Vagina (tissue), 2 donors: ENCODE results near the gene RGS6. TPM values are rescaled to one million over a fixed set of nuclear protein-coding genes. Genes with fewer than 3 reads are reported as not detected.

Source experiments
- DNase-seq, 2 donors: peaks; one replicate each; pipeline ENCODE4 v3.0.0-alpha.2; 2017; ENCODE audit errors: extremely low spot score in 2 of 2
- H3K27ac ChIP-seq: fragments of 200-600 bp; sonication (generic); one replicate; pipeline ENCODE4 v1.5.1; 2019
- H3K27me3 ChIP-seq: fragments of 200-600 bp; sonication (generic); one replicate; pipeline ENCODE4 v1.5.1; 2019
- H3K36me3 ChIP-seq, 2 donors: fragments of 200-600 bp; sonication (generic); one replicate each; pipeline ENCODE4 v1.5.1; 2017 to 2019
- H3K4me1 ChIP-seq: fragments of 200-600 bp; sonication (generic); one replicate; pipeline ENCODE4 v1.5.1; 2019
- H3K4me3 ChIP-seq, 2 donors: fragments of 200-600 bp; sonication (generic); 1 replicate in 1 of 2; 2 replicates in 1 of 2; pipeline ENCODE4 v1.5.1; 2016 to 2019
- H3K9me3 ChIP-seq: fragments of 200-600 bp; sonication (generic); one replicate; pipeline ENCODE4 v1.5.1; 2019
- POLR2A ChIP-seq, 2 donors: fragments of 450-650 bp; IDR thresholded peaks; one replicate each; pipeline ENCODE4 v1.6.1; 2017; ENCODE audit warnings: antibody characterized with exemption in 2 of 2, mild to moderate bottlenecking in 2 of 2, moderate library complexity in 2 of 2
- POLR2AphosphoS5 ChIP-seq, 2 donors: sonication (generic); formaldehyde crosslinking; IDR thresholded peaks; one replicate each; pipeline ENCODE4 v1.9.0; 2017; ENCODE audit warnings: antibody characterized with exemption in 2 of 2, mild to moderate bottlenecking in 2 of 2, low read depth in 1 of 2; ENCODE audit not compliant: insufficient read depth in 1 of 2
- intact Hi-C: fragments of 100-400 bp; cut with DNase I; formaldehyde crosslinking; loops from one replicate; pipeline ENCODE4 v1.15.1; 2023
- total RNA-seq: library from RNA; depleted of rRNA; stranded (reverse); fragments of >200 nt; gene quantifications from one replicate; pipeline ENCODE4 v1.2.3, GENCODE V29; 2016
- TF ChIP-seq, protein P1 (sequence below), 3 experiments: fragments of 450-650 bp in 2 of 3; fragments of 200-600 bp in 1 of 3; sonication (generic) in 1 of 3; IDR thresholded peaks; one replicate each; pipeline ENCODE4 v1.5.1; 2017 to 2019; ENCODE audit warnings: antibody characterized with exemption in 3 of 3, mild to moderate bottlenecking in 2 of 3, moderate library complexity in 2 of 3

RGS6 gene
- total RNA-seq, 1 donor from 2014 or later, result 2.0 TPM

DNA sequence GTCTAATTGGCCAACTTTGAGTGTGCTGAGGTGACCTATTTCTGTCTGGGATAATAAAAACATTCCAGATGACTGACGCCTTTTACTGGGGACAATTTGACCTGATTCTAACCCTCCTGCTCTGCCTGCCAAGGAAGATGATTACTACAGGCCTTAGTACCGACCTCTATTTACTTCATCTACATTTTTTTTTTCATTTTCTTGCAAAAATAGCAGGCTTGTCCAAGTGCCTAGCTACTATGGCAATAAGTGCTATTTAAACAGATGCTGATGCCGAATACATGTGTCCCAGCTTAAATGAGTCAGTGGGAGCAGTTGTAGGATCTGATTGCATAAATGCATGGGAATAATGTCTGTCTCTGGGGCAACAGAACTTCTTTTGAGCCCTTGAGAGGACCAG is 254.3 kb downstream of the RGS6 start:
- H3K36me3 ChIP-seq, result no peaks in the 10 kb centered on the region
- peaks cover 9% of the 10 kb centered on the region for H3K4me1 ChIP-seq
- H3K9me3 ChIP-seq, result no peaks in the 10 kb centered on the region
- intact Hi-C loops, result no loop called here
- no peaks in the 10 kb centered on the region for H3K27me3 ChIP-seq
- TF ChIP-seq, protein P1, sequence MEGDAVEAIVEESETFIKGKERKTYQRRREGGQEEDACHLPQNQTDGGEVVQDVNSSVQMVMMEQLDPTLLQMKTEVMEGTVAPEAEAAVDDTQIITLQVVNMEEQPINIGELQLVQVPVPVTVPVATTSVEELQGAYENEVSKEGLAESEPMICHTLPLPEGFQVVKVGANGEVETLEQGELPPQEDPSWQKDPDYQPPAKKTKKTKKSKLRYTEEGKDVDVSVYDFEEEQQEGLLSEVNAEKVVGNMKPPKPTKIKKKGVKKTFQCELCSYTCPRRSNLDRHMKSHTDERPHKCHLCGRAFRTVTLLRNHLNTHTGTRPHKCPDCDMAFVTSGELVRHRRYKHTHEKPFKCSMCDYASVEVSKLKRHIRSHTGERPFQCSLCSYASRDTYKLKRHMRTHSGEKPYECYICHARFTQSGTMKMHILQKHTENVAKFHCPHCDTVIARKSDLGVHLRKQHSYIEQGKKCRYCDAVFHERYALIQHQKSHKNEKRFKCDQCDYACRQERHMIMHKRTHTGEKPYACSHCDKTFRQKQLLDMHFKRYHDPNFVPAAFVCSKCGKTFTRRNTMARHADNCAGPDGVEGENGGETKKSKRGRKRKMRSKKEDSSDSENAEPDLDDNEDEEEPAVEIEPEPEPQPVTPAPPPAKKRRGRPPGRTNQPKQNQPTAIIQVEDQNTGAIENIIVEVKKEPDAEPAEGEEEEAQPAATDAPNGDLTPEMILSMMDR (IDR thresholded peaks at IDR 0.05), result no peak
- TF ChIP-seq POLR2A (IDR thresholded peaks at IDR 0.05) (no peak), POLR2AphosphoS5 (IDR thresholded peaks at IDR 0.05; ENCODE audit: insufficient read depth in 1 of 2, low read depth in 1 of 2) (peak; percentile 33 to 58)
- DNase-seq, result no peak
- no peak overlapping the region for H3K4me3 ChIP-seq
- H3K27ac ChIP-seq, result peak overlapping the region; percentile 20

DNA sequence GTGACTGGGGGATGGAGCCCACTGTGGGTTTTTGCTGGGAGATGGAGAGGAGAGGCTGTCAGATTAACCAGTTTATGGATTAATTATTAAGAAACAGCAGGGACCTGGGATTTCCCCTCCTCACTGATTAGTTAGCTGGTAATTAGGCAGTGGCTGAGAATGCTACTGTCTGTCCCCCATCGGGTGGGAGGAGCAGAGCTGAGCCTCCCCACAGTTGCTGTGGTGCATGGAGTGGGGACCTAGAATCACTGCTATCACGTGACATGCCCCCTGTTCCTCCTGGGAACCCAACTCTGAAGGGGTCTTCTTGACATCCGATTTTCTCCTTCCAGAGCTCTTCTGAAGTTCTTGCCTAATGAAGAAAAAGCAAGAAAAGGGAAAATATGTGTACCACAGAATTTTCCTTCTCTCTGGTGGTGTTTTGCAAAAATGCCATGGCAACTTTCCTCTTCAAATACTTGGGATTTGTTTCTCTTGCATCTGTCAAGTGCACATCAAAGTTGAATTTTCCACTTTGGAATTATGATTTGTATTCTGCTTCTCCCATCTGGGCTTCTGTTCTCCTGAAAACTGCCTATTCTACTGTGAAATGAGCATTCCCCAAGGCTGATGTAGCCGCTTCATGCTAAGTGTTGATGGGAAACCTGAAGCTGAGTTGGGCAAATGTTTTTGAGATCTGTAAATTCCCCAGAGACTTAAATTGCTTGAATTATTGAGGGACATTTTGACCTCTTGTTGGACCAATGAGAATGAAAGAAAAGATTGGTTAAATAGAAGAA is 264.2 kb downstream of the RGS6 start:
- TF ChIP-seq POLR2AphosphoS5 (IDR thresholded peaks at IDR 0.05; ENCODE audit: insufficient read depth in 1 of 2, low read depth in 1 of 2), result no peak
- TF ChIP-seq POLR2A (IDR thresholded peaks at IDR 0.05), result no peak
- TF ChIP-seq, protein P1 (IDR thresholded peaks at IDR 0.05), result no peak
- no peaks in the 10 kb centered on the region for H3K36me3 ChIP-seq
- no peaks in the 10 kb centered on the region for H3K4me1 ChIP-seq
- no peak for DNase-seq
- intact Hi-C loops, result no loop called here
- H3K4me3 ChIP-seq, result no peak overlapping the region
- H3K9me3 ChIP-seq, result no peaks in the 10 kb centered on the region
- no peaks in the 10 kb centered on the region for H3K27me3 ChIP-seq
- no peak overlapping the region for H3K27ac ChIP-seq

DNA sequence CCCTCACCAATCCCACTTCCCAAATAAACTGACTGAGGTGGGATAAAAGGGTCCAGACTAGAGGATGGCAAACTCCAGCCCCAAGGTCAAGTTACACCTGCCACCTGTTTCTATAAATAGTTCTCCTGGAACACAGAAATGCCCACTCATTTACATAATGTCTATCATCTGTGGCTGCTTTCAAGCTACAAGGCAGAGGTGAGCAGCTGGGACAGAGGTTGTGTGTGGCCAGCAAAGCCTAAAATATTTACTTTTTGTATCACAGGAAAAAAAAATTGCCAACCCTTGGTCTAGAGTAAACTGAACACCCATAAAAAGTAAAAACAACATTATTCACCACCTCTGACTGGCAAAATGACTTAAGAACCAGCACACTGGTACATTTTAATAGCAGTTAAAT is 269.4 kb downstream of the RGS6 start:
- DNase-seq, result no peak
- no peaks in the 10 kb centered on the region for H3K27me3 ChIP-seq
- TF ChIP-seq POLR2AphosphoS5 (IDR thresholded peaks at IDR 0.05; ENCODE audit: insufficient read depth in 1 of 2, low read depth in 1 of 2) (no peak), POLR2A (IDR thresholded peaks at IDR 0.05) (no peak)
- TF ChIP-seq, protein P1 (IDR thresholded peaks at IDR 0.05), result no peak
- H3K9me3 ChIP-seq, result no peaks in the 10 kb centered on the region
- no peaks in the 10 kb centered on the region for H3K4me1 ChIP-seq
- no peak overlapping the region for H3K4me3 ChIP-seq
- H3K27ac ChIP-seq, result no peak overlapping the region
- intact Hi-C loops, result no loop called here
- no peaks in the 10 kb centered on the region for H3K36me3 ChIP-seq

DNA sequence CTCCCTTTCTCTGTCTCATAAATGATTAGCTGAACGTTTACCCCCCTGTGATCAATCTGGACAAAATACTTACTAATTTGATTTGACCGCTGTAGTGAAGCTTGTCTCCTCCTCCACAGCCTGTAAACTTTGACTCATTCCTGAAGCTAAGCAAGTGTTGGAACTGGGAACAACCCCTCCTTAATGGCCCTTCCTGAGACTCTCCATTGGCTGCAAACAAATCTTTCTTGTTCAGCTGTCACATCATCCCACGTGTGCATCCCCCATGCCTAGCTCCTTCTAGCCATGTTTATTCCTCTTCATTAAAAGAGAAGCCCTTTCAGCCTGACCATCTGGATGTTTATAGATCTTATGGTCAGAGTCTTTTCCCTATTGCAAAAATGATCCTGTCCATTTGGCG is 281.2 kb downstream of the RGS6 start:
- TF ChIP-seq POLR2A (IDR thresholded peaks at IDR 0.05) (no peak), POLR2AphosphoS5 (IDR thresholded peaks at IDR 0.05; ENCODE audit: insufficient read depth in 1 of 2, low read depth in 1 of 2) (no peak)
- TF ChIP-seq, protein P1 (IDR thresholded peaks at IDR 0.05), result no peak
- no peaks in the 10 kb centered on the region for H3K27me3 ChIP-seq
- DNase-seq, result no peak
- no peak overlapping the region for H3K4me3 ChIP-seq
- H3K36me3 ChIP-seq, result no peaks in the 10 kb centered on the region
- H3K27ac ChIP-seq, result no peak overlapping the region
- H3K4me1 ChIP-seq, result no peaks in the 10 kb centered on the region
- intact Hi-C loops, result no loop called here
- no peaks in the 10 kb centered on the region for H3K9me3 ChIP-seq

DNA sequence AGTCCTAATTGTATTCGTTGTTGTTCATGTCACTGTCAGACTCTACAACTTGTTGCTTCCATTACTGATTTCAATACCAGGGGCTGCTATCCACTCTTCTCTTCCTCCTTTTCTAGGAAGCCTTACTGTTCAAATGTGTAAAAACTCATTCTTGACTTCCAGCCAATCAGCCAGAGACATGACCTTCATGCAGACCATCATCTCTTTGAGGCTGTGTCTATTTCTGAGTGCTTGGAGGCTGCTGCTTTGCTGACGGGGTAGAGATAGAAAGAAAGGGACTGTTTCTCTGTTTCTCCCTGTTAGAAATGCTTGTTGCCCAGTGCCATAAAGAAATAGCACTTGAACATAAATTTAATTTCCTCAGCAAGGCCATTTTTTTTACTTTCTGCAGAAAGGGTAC is 282.9 kb downstream of the RGS6 start:
- H3K27ac ChIP-seq, result no peak overlapping the region
- H3K27me3 ChIP-seq, result no peaks in the 10 kb centered on the region
- no peak for DNase-seq
- no peaks in the 10 kb centered on the region for H3K36me3 ChIP-seq
- TF ChIP-seq, protein P1 (IDR thresholded peaks at IDR 0.05), result no peak
- no peak for TF ChIP-seq POLR2A (IDR thresholded peaks at IDR 0.05)
- TF ChIP-seq POLR2AphosphoS5 (IDR thresholded peaks at IDR 0.05; ENCODE audit: insufficient read depth in 1 of 2, low read depth in 1 of 2), result no peak
- intact Hi-C loops, result no loop called here
- no peaks in the 10 kb centered on the region for H3K9me3 ChIP-seq
- H3K4me3 ChIP-seq, result no peak overlapping the region
- H3K4me1 ChIP-seq, result no peaks in the 10 kb centered on the region
